GM12865 (cell line): ENCODE measurements around the gene HDGFL2.

ENCODE experiments used
- DNase-seq: peaks from one replicate; pipeline ENCODE4 v3.0.0; 2010; ENCODE audit warnings: low read depth
- H3K4me3 ChIP-seq: 2 replicates; pipeline ENCODE4 v1.5.1; 2011; ENCODE audit warnings: mild to moderate bottlenecking, low read depth, low read length, control low read depth
- TF ChIP-seq, protein P1 (sequence below): IDR thresholded peaks from 2 replicates; pipeline ENCODE4 v1.5.1; 2011; ENCODE audit warnings: low read length, control low read depth, low read depth, inconsistent platforms; ENCODE audit not compliant: insufficient read depth; ENCODE audit errors: missing control alignments

The HDGFL2 gene

GRCh38 chr19:4487572-4487971, 15.5 kb downstream of the HDGFL2 start:
- H3K4me3 ChIP-seq: no peak overlapping the region
- no peak for DNase-seq
- TF ChIP-seq, protein P1, sequence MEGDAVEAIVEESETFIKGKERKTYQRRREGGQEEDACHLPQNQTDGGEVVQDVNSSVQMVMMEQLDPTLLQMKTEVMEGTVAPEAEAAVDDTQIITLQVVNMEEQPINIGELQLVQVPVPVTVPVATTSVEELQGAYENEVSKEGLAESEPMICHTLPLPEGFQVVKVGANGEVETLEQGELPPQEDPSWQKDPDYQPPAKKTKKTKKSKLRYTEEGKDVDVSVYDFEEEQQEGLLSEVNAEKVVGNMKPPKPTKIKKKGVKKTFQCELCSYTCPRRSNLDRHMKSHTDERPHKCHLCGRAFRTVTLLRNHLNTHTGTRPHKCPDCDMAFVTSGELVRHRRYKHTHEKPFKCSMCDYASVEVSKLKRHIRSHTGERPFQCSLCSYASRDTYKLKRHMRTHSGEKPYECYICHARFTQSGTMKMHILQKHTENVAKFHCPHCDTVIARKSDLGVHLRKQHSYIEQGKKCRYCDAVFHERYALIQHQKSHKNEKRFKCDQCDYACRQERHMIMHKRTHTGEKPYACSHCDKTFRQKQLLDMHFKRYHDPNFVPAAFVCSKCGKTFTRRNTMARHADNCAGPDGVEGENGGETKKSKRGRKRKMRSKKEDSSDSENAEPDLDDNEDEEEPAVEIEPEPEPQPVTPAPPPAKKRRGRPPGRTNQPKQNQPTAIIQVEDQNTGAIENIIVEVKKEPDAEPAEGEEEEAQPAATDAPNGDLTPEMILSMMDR: no peak

- TF ChIP-seq, protein P1: no peak
- DNase-seq: no peak
- H3K4me3 ChIP-seq: no peak overlapping the region
Observed at GRCh38 chr19:4488496-4488895, 16.4 kb downstream of the HDGFL2 start.

- no peak overlapping the region for H3K4me3 ChIP-seq
- TF ChIP-seq, protein P1: no peak
- DNase-seq: no peak
Observed at GRCh38 chr19:4491446-4491845, 19.3 kb downstream of the HDGFL2 start.

GRCh38 chr19:4492337-4493103, 20.4 kb downstream of the HDGFL2 start:
- TF ChIP-seq, protein P1: no peak
- DNase-seq: no peak
- H3K4me3 ChIP-seq: no peak overlapping the region

GRCh38 chr19:4493104-4493928, 21.2 kb downstream of the HDGFL2 start:
- no peak overlapping the region for H3K4me3 ChIP-seq
- DNase-seq: no peak
- TF ChIP-seq, protein P1: no peak

GRCh38 chr19:4493929-4494690, 22.0 kb downstream of the HDGFL2 start:
- TF ChIP-seq, protein P1: no peak
- no peak for DNase-seq
- no peak overlapping the region for H3K4me3 ChIP-seq
